Eye (tissue), 1 donor: ENCODE data around the gene PAX1.
A peak's percentile ranks its signal among the peaks of the same experiment; 100 is the strongest.

Source experiments
- DNase-seq: peaks from one replicate; pipeline ENCODE4 v3.0.0-alpha.2; 2015

PAX1 gene

GRCh38 chr20:21739682-21740081, 34.2 kb downstream of the PAX1 start:
- no peak for DNase-seq

GRCh38 chr20:21741266-21741665, 35.8 kb downstream of the PAX1 start:
- no peak for DNase-seq

- no peak for DNase-seq
Observed at GRCh38 chr20:21762646-21763045, 57.2 kb downstream of the PAX1 start.

- DNase-seq: peak; percentile 5
Observed at GRCh38 chr20:21767200-21767738, 61.8 kb downstream of the PAX1 start.

- DNase-seq: peak; percentile 56
Observed at GRCh38 chr20:21767739-21768223, 62.3 kb downstream of the PAX1 start.
